Activated naive CD8-positive, alpha-beta T cell (primary cell): ENCODE data around the gene PCDHAC2.

Experiments used
- H3K27ac Mint-ChIP-seq: one replicate; pipeline ENCODE4 v1.8.0; 2021; ENCODE audit warnings: mixed read lengths
- H3K27me3 Mint-ChIP-seq: one replicate; pipeline ENCODE4 v1.8.0; 2021; ENCODE audit warnings: mixed read lengths
- H3K36me3 Mint-ChIP-seq: one replicate; pipeline ENCODE4 v1.8.0; 2021; ENCODE audit warnings: mixed read lengths
- H3K4me1 Mint-ChIP-seq: one replicate; pipeline ENCODE4 v1.8.0; 2021; ENCODE audit warnings: low read depth, mixed read lengths
- H3K4me3 Mint-ChIP-seq: one replicate; pipeline ENCODE4 v1.8.0; 2021; ENCODE audit warnings: mild to moderate bottlenecking, mixed read lengths
- H3K9me3 Mint-ChIP-seq: one replicate; pipeline ENCODE4 v1.8.0; 2021; ENCODE audit warnings: low read depth, mixed read lengths

Gene PCDHAC2, protein sequence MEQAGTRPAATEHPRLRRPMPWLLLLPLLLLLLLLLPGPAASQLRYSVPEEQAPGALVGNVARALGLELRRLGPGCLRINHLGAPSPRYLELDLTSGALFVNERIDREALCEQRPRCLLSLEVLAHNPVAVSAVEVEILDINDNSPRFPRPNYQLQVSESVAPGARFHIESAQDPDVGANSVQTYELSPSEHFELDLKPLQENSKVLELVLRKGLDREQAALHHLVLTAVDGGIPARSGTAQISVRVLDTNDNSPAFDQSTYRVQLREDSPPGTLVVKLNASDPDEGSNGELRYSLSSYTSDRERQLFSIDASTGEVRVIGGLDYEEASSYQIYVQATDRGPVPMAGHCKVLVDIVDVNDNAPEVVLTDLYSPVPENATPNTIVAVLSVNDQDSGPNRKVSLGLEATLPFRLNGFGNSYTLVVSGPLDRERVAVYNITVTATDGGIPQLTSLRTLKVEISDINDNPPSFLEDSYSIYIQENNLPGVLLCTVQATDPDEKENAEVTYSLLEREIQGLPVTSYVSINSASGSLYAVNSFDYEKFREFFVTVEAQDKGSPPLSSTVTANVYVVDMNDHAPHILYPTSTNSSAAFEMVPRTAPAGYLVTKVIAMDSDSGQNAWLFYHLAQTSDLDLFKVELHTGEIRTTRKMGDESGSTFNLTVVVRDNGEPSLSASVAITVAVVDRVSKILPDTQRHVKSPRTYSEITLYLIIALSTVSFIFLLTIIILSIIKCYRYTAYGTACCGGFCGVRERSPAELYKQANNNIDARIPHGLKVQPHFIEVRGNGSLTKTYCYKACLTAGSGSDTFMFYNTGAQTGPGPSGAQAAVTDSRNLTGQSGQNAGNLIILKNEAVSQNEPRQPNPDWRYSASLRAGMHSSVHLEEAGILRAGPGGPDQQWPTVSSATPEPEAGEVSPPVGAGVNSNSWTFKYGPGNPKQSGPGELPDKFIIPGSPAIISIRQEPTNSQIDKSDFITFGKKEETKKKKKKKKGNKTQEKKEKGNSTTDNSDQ

DNA sequence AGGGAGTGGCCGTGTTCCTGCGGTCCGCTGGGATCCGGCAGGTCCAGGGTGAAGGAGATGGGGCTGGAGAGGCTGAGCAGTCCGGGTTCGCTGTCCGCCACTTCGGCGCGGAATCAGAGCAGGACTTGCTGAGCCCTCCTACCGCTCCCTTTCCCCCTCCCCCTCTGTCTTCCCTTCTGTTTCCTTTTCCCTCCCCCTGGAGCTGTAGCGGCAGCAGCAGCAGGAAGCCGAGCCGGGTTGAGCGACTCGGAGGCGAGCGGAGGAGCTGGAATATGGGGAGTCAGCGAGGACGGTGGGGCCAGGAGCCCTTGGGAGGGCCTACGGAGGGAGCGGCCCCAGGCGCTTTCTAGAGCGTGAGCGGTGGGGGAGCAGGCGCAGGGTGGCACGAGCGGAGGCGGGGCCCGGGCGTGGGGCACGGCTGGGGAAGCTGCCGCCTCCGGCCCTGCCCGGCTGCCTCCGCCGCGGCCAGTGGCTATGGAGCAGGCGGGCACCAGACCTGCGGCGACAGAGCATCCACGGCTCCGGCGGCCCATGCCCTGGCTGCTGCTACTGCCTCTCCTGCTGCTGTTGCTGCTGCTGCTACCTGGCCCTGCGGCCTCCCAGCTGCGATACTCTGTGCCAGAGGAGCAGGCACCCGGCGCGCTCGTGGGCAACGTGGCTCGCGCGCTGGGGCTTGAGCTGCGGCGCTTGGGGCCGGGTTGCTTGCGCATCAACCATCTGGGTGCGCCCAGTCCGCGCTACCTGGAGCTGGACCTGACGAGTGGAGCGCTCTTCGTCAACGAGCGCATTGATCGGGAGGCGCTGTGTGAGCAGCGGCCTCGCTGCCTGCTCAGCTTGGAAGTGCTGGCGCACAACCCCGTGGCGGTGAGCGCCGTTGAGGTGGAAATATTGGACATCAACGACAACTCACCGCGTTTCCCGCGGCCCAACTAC lies at the start of gene PCDHAC2:
Gene PCDHAC2, plus strand, starts transcription at position 184 of the 933 bp plus-strand sequence. Its CDS starts 291 bp downstream, at position 475.
- H3K9me3 Mint-ChIP-seq = no peaks in the 10 kb centered on the region
- no peaks in the 10 kb centered on the region for H3K36me3 Mint-ChIP-seq
- peaks cover 26% of the 10 kb centered on the region for H3K27me3 Mint-ChIP-seq
- H3K4me1 Mint-ChIP-seq = peaks cover 3% of the 10 kb centered on the region
- H3K4me3 Mint-ChIP-seq = no peak within 1 kb of the TSS
- H3K27ac Mint-ChIP-seq = no peak within 1 kb of the TSS

DNA sequence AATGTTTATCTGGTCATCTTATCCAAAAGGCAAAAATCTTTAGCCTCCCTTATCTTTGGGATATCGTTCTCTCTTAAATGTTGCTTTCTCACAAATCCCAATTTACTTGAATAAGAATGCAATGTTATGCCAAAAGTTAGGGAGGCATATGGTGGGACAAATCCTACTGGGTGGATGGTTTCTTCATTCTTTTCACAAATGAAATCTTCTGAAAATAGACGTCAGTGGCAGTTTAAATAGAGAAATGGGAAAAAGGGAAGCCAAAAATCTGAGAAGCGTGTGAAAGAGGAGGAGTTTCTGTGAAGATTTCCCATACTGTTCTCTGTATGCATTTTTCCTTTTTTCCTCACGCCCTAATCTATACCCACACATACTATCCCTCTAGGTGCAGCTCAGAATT lies 42.7 kb upstream of the PCDHAC2 start:
- H3K27ac Mint-ChIP-seq = no peak overlapping the region
- peaks cover 30% of the 10 kb centered on the region for H3K27me3 Mint-ChIP-seq
- peaks cover 11% of the 10 kb centered on the region for H3K4me1 Mint-ChIP-seq
- H3K9me3 Mint-ChIP-seq = peaks cover 4% of the 10 kb centered on the region
- H3K4me3 Mint-ChIP-seq = no peak overlapping the region
- peaks cover 4% of the 10 kb centered on the region for H3K36me3 Mint-ChIP-seq

DNA sequence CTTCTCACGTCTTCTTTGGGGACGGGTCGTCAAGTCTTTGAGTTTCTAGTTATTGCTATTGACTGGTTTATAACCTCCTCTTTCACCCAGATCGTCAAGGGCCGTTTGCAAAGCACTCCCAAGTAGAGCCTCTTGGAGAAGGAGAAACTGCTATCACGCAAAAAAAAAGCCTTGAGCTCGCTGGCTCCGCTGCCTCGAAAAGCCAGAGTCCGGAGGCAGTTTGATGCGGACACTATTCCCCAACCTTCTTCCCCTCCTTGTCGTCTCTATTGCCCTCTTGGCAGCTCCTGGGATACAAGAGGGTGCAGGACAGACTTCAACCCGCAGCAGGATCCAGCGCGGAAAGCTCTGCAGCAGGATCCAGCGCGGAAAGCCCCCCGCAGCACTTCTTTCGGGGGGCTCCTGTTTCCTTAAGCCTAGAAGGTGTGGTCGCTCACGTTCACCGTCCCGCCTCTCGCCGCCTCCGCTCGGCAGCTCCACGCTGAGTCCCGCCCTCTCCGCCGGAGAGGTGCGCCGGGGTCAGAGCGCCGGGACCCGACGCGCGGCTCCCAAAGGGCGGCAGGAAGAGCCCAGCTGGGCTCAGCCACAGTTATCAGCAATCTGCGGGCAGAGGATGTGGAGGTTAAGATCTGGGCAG lies 40.4 kb upstream of the PCDHAC2 start, which contains the start of gene PCDHAC1:
Gene PCDHAC1, plus strand, starts transcription at position 494 of the 637 bp plus-strand sequence. CDS start 594 bp downstream, outside the sequence.
- Mint-ChIP-seq H3K27me3 (peaks cover 37% of the 10 kb centered on the region), H3K36me3 (peaks cover 4% of the 10 kb centered on the region), H3K4me1 (peaks cover 11% of the 10 kb centered on the region), H3K27ac (no peak within 1 kb of the TSS), H3K9me3 (peaks cover 8% of the 10 kb centered on the region), H3K4me3 (peak within 1 kb of the TSS; percentile 73)

DNA sequence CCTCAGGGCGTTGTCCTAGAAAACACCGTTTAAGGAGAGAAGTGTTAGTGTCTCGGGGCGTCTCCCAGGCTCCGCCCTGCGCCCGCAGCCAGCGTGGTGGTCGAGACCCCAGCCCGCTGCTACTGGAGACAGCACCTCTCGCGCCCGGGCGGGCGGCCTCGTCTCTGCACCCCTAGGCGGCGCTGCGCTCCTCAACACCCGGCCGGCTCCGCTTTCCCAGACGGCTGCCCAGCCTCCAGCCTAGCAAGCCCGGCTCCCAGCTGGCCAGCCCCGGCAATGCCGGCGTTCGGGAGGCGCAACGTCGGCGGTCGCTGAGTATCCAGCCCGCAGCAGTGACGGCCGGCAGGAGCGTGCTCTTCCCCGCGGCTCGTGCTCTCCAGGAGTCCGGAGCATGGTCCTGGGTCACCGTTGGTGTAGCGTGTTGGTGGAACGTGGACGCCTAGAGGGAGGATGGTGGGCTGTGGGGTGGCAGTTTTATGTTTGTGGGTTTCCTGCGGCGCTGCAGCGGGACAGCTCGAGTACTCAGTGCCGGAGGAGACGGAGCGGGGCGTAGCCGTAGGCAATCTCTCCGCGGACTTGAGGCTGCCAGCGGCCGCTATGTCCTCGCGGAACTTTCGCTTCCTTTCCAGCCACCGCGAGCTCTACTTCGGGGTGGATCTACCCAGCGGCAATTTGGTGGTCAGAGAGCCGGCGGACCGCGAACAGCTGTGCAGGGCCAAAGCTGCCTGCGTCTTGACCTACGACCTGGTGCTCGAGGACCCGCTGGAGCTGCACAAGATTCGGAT lies 39.6 kb upstream of the PCDHAC2 start:
- no peak overlapping the region for H3K27ac Mint-ChIP-seq
- H3K4me3 Mint-ChIP-seq = peak overlapping the region; percentile 73
- peaks cover 4% of the 10 kb centered on the region for H3K36me3 Mint-ChIP-seq
- peaks cover 11% of the 10 kb centered on the region for H3K4me1 Mint-ChIP-seq
- H3K9me3 Mint-ChIP-seq = peaks cover 8% of the 10 kb centered on the region
- H3K27me3 Mint-ChIP-seq = peaks cover 37% of the 10 kb centered on the region

DNA sequence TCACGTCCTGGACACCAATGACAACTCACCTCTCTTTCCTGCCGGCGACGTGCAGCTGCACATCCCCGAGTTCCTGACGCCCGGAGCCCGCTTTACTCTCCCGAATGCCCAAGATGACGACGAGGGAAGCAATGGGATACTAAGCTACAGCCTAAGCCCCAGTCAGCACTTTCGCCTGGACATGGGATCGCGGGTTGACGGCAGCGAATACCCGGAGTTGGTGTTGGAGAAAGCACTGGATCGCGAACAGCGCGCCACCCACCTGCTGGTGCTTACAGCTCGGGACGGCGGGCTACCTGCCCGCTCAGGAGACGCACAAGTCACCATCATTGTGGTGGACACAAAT lies 39.1 kb upstream of the PCDHAC2 start:
- Mint-ChIP-seq H3K36me3 (peaks cover 4% of the 10 kb centered on the region), H3K27me3 (peaks cover 34% of the 10 kb centered on the region), H3K4me1 (peaks cover 11% of the 10 kb centered on the region), H3K9me3 (peaks cover 8% of the 10 kb centered on the region), H3K27ac (no peak overlapping the region), H3K4me3 (peak overlapping the region; percentile 73)

DNA sequence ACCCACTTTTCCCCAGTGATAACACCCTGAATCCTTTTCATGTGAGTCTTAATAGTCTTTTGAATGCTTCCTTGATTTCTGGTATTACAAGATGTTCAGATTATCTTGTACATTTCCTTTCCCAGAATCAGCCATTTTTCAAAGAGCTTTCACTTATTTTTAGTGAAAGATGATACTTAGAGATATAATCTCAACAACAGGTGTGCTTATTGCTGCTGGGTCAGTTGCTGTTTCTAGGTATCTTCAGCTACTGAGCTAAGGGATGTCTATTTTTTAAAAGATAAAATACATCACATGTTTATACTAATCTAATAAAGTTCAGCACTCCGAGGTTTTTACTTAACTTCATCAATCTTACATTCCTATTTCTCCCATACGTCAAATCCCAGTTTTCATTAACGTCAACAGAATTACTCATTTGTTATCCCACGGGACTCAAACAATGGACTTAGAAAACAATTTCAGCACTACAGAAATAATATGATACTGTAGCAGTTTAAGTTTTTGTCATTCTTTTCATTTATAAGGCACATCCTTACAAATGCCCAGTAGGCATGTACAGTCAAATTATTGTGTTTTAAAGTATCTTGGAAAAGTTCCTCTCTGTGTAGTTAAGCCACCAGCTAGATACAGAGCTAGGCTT lies 31.2 kb upstream of the PCDHAC2 start:
- Mint-ChIP-seq H3K9me3 (no peaks in the 10 kb centered on the region), H3K4me3 (no peak overlapping the region), H3K4me1 (no peaks in the 10 kb centered on the region), H3K36me3 (no peaks in the 10 kb centered on the region), H3K27ac (no peak overlapping the region), H3K27me3 (peaks cover 4% of the 10 kb centered on the region)

DNA sequence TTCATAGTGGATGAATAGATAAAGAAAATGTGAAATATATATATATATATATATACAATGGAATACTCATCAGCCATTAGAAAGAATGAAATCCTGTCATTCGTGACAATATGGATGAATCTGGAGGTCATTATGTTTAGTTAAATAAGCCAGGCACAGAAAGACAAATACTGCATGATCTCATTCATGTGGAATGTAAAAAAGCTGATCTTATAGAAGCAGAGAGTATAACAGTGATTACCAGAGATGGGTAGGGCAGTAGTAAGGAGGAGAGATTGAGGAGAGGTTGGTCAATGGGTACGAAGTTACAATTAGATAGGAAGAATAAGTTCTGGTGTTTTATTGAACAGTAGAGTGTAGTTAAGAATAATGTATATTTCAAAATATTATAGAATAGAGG lies 19.7 kb upstream of the PCDHAC2 start:
- Mint-ChIP-seq H3K4me1 (no peaks in the 10 kb centered on the region), H3K9me3 (peaks cover 22% of the 10 kb centered on the region), H3K27me3 (peaks cover 10% of the 10 kb centered on the region), H3K27ac (no peak overlapping the region), H3K4me3 (no peak overlapping the region), H3K36me3 (peaks cover 3% of the 10 kb centered on the region)

DNA sequence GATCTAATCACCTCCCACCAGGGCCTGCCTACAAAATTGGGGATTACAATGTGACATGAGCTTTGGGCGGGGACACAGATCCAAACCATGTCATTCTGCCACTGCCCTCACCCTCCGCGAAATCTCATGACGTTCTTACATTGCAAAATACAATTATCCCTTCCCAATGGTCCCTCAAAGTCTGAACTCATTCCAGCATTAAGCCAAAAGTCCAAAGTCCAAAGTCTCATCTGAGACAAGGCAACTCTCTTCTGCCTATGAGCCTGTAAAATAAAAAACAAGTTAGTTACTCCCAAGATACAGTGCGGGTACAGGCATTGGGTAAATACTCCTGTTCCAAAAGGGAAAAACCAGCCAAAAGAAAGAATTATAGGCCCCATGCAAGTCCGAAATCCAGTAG lies 14.6 kb upstream of the PCDHAC2 start:
- Mint-ChIP-seq H3K36me3 (no peaks in the 10 kb centered on the region), H3K4me3 (no peak overlapping the region), H3K4me1 (no peaks in the 10 kb centered on the region), H3K27ac (no peak overlapping the region), H3K27me3 (peaks cover 6% of the 10 kb centered on the region), H3K9me3 (peaks cover 18% of the 10 kb centered on the region)

DNA sequence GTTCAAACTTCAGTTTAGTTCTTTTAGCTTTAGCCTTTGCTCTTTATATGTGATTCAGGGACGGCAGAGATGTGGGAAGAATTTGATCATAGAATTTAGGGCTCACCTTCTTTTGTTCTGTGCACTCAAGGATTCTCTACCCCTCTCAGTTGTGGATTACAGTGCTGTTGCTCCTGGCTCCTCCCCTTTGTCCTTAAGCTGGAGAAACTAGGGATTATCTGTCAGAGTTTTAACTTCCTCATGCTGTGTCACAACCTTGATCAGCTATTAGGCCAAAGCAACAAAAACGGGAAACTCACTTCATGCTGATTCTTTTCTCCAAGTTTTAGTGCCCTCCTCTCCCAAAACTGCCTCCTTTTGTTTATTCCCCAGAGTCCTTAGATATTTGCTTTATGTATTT lies 13.0 kb upstream of the PCDHAC2 start:
- Mint-ChIP-seq H3K4me1 (no peaks in the 10 kb centered on the region), H3K4me3 (no peak overlapping the region), H3K9me3 (peaks cover 18% of the 10 kb centered on the region), H3K36me3 (no peaks in the 10 kb centered on the region), H3K27me3 (peaks cover 6% of the 10 kb centered on the region), H3K27ac (no peak overlapping the region)

DNA sequence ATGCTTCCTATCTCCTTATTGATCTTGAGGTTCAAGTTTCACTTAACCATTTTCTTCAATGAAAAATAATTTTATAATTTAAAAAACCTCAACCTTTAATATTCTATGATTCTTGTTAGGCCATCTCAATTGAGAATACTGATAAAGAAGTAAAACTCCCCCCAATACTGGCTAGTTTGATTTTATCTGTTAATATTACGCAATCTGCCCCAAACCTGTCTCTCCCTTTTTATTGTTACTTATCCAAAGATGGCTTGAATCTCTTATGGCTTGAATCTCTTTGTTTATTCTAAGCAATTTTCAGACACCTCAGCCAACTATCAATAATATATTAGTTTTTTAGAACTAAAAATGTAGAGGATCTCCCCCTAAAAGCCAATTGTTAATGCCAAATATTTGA lies 4.1 kb upstream of the PCDHAC2 start:
- H3K27me3 Mint-ChIP-seq = peaks cover 20% of the 10 kb centered on the region

DNA sequence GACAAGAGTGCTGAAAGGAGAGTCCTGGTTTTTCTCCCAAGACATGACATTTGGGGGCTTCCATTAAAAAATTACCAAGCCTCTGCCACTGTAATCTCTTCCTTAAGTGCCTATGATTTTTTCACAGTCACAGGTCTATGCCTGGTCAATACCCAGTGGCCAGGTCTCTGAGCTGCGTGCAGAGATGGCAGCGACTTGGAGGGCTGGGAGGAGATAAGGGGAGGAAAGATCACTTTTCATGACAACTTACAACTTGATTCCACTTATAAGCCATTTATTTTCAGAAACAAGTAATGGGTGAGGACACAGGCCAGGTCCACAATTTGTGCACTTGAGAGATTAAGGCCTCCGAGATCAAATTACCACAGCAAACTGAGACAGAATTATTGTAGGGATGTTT lies 1.9 kb upstream of the PCDHAC2 start:
- no peaks in the 10 kb centered on the region for H3K36me3 Mint-ChIP-seq
- H3K4me3 Mint-ChIP-seq = no peak overlapping the region
- H3K4me1 Mint-ChIP-seq = peaks cover 3% of the 10 kb centered on the region
- H3K27ac Mint-ChIP-seq = no peak overlapping the region
- peaks cover 26% of the 10 kb centered on the region for H3K27me3 Mint-ChIP-seq
- no peaks in the 10 kb centered on the region for H3K9me3 Mint-ChIP-seq

More for the DNA sequence above, 4.1 kb upstream of the PCDHAC2 start:
- Mint-ChIP-seq H3K4me1 (peaks cover 3% of the 10 kb centered on the region), H3K27ac (no peak overlapping the region), H3K9me3 (no peaks in the 10 kb centered on the region), H3K36me3 (no peaks in the 10 kb centered on the region), H3K4me3 (no peak overlapping the region)

DNA sequence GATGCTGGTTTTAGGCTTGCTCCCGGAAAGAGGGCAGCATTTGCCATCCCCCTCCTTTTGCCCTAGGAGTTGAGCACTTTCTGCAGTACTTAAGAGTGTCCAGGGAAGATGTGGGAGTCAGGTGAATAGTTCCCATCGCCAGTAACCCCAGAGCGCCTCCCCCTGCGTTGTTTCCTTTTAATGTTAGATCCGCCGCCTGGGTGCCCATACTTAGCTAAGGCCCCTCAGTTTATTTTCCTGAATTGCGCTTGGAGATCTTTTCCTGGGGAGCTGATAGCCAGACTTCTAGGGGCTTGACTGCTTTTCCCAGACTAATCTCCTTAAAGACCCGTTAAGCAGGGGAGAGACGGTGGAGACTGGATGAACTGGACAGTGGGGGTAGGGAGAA lies 377 bp upstream of the PCDHAC2 start:
- no peaks in the 10 kb centered on the region for H3K36me3 Mint-ChIP-seq
- H3K4me3 Mint-ChIP-seq = no peak overlapping the region
- peaks cover 3% of the 10 kb centered on the region for H3K4me1 Mint-ChIP-seq
- no peaks in the 10 kb centered on the region for H3K9me3 Mint-ChIP-seq
- peaks cover 26% of the 10 kb centered on the region for H3K27me3 Mint-ChIP-seq
- no peak overlapping the region for H3K27ac Mint-ChIP-seq
